ENCODE data around the gene BRD3. TPM values are rescaled to one million over a fixed set of nuclear protein-coding genes. Genes with fewer than 3 reads are reported as not detected.

The BRD3 gene
- total and polyA plus RNA-seq, 11 donors = 10.3 to 37.3 (median 27.5) TPM

- DNase-seq (peak; percentile 73 to 90 (median 85)), ATAC-seq (peak; percentile 84 to 91 (median 88))
- Histone ChIP-seq H3K36me3 (peaks cover 0 to 26% (median 22%) of the 10 kb centered on the region in 9 donors), H3K27ac (peak overlapping the region in 6 of 12 donors; percentile 10 to 37 (median 22)), H3K4me3 (peak overlapping the region in 2 of 12 donors; percentile 1 to 18), H3K4me1 (peaks cover 13 to 62% (median 47%) of the 10 kb centered on the region in 12 donors), H3K9me3 (no peaks in the 10 kb centered on the region), H3K27me3 (no peaks in the 10 kb centered on the region)
- TF ChIP-seq, protein P1, sequence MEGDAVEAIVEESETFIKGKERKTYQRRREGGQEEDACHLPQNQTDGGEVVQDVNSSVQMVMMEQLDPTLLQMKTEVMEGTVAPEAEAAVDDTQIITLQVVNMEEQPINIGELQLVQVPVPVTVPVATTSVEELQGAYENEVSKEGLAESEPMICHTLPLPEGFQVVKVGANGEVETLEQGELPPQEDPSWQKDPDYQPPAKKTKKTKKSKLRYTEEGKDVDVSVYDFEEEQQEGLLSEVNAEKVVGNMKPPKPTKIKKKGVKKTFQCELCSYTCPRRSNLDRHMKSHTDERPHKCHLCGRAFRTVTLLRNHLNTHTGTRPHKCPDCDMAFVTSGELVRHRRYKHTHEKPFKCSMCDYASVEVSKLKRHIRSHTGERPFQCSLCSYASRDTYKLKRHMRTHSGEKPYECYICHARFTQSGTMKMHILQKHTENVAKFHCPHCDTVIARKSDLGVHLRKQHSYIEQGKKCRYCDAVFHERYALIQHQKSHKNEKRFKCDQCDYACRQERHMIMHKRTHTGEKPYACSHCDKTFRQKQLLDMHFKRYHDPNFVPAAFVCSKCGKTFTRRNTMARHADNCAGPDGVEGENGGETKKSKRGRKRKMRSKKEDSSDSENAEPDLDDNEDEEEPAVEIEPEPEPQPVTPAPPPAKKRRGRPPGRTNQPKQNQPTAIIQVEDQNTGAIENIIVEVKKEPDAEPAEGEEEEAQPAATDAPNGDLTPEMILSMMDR (IDR thresholded peaks at IDR 0.05) = no peak
- TF ChIP-seq POLR2A (IDR thresholded peaks at IDR 0.05) = no peak
- intact Hi-C loops (cut with DNase I) = no loop called here
- WGBS, 4 donors = 11 to 23% (median 15%) methylated on average over 11 to 13 of the region's 13 CpGs
These were observed 11.8 kb downstream of the BRD3 start for GRCh38 chr9:134055981-134056461.

DNA sequence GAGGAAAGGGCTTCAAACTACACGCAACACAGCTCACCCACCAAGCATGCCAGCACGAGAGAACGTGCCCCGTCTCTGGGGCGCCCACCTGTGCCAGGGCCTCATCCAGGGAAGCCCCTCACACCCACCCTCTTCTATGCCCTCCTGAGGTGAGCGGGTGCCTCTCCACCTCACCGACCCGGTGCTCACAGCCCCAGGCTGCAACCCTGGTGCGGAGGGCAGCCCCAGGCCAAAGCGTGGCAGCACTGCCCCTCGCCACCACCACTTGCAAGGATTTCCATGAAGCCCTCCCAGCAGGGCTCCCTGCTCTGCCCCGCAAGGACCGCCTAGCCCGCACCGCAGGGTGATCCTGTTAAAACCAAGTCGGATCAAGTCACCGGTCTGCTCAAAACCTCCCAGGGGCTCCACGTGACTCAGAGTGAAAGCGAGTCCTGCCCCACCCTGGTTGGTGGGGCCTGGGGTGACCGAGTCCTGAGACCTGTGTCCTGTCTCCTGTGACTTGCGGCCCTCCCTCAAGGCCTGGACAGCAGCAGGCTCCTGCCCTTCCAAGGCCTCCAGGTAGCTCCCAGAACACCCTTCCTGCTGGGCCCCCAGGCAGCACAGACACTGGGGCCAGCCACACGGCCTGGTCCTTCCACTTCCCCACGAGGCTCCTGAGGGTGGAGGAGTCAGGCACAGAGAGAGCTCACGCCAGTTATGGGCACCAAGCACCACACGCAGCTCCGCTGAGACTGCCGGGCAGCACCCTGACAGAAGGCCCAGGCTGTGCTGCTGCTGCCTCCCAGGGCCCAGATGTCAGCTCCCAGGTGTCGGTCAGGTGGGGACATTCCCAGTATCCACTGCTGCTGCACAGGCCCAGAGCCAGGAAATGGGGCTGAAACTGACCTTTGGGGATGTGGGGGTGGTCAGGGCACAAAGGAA, 12.7 kb downstream of the BRD3 start:
- intact Hi-C loops (cut with DNase I) = no loop called here

DNA sequence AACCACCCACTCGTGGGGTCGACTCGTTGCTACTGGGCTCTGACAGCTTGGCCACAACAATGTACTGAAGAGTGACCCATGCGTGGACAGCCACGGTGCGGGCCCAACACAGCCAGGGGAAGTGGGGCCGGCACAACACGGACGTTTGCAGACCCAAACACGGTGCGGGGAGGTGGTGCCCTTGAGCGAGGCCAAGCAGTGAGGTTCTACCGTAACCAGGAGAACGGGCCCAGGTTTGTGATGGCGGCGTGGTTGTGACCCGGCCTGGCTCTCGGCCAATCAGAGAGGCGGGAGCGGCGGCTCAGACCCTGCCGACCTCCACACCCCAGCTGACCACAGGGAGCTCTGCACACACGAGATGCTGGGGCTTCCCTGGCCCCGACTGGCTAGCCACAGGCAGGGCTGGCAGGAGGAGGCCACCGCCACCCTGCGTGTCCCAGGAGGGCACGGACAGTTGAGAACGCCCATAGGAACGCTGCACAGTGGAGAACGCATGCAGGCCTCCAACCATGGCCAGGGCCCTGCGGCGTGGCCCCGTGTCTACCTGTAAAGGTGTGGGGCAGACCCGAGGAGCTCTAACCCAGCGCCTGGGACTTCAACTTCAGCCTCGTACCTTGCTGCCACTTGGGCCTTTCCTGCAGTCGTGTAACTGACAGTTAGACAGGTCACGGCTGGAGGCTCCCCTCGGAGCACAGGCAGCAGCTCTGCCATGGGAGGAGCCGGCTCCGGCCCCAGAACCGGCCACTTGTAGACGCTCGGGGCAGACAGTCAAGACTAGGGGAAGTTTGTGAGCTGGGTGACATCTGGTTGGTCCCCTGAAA, 13.7 kb downstream of the BRD3 start:
- DNase-seq = peak in 2 of 5 donors; percentile 19 to 58
- Histone ChIP-seq H3K9me3 (no peaks in the 10 kb centered on the region), H3K27me3 (no peaks in the 10 kb centered on the region), H3K4me3 (no peak overlapping the region), H3K4me1 (peaks cover 13 to 57% (median 38%) of the 10 kb centered on the region in 12 donors), H3K36me3 (peaks cover 0 to 44% (median 41%) of the 10 kb centered on the region in 9 donors), H3K27ac (no peak overlapping the region)
- 89 to 91% (median 90%) methylated on average over 28 to 44 of the region's 44 CpGs for WGBS, 4 donors
- intact Hi-C loops (cut with DNase I) = no loop called here
- no peak for ATAC-seq
- TF ChIP-seq, protein P1 (IDR thresholded peaks at IDR 0.05) = no peak
- no peak for TF ChIP-seq POLR2A (IDR thresholded peaks at IDR 0.05)

More for the DNA sequence above, 12.7 kb downstream of the BRD3 start:
- no peak for TF ChIP-seq POLR2A (IDR thresholded peaks at IDR 0.05)
- TF ChIP-seq, protein P1 (IDR thresholded peaks at IDR 0.05) = no peak
- Histone ChIP-seq H3K36me3 (peaks cover 0 to 34% (median 31%) of the 10 kb centered on the region in 9 donors), H3K27ac (peak overlapping the region in 5 of 12 donors; percentile 11 to 29 (median 23)), H3K27me3 (no peaks in the 10 kb centered on the region), H3K4me3 (no peak overlapping the region), H3K9me3 (no peaks in the 10 kb centered on the region), H3K4me1 (peaks cover 13 to 58% (median 43%) of the 10 kb centered on the region in 12 donors)
- WGBS, 4 donors = 79 to 85% (median 85%) methylated on average over 10 to 28 of the region's 28 CpGs
- peak in 2 of 5 donors; percentile 25 to 55 for DNase-seq
- ATAC-seq = no peak

All from heart left ventricle (tissue), 16 donors.